K562 (cell line): ENCODE data around the gene CDCP1. TPM values are rescaled to one million over a fixed set of nuclear protein-coding genes. Genes with fewer than 3 reads are reported as not detected.

Source experiments
- CBFA2T3 ChIP-seq: fragments of 450-650 bp; IDR thresholded peaks from 2 replicates; pipeline ENCODE4 v1.6.1; 2017
- ELF2 ChIP-seq: fragments of 250-450 bp; sonication (Bioruptor Pico); IDR thresholded peaks from 2 replicates; pipeline ENCODE4 v1.5.0; 2021; ENCODE audit warnings: mild to moderate bottlenecking
- ETS2 ChIP-seq: IDR thresholded peaks from 2 replicates; pipeline ENCODE4 v1.6.1; 2016; ENCODE audit warnings: borderline replicate concordance, missing genetic modification characterization, mild to moderate bottlenecking, moderate library complexity, missing compliant biosample characterization; ENCODE audit not compliant: poor library complexity, severe bottlenecking
- ETV1 ChIP-seq: fragments of 450-650 bp; conservative IDR thresholded peaks from 2 replicates; pipeline ENCODE4 v1.6.1; 2016; ENCODE audit warnings: missing genetic modification characterization, control low read depth, low read depth, missing compliant biosample characterization
- HDAC1 ChIP-seq, 2 experiments: fragments of 450-650 bp; IDR thresholded peaks; 2 replicates each; pipeline ENCODE4 v1.6.1; 2016 to 2017; ENCODE audit warnings: inconsistent platforms in 1 of 2, mild to moderate bottlenecking in 1 of 2, moderate library complexity in 1 of 2
- HMG20B ChIP-seq: fragments of 250-450 bp; sonication (Bioruptor Pico); IDR thresholded peaks from 2 replicates; pipeline ENCODE4 v1.5.0; 2021; ENCODE audit warnings: mild to moderate bottlenecking
- HMGN3 ChIP-seq: IDR thresholded peaks from 2 replicates; pipeline ENCODE4 v1.6.1; 2011; ENCODE audit warnings: borderline replicate concordance, low read depth, mild to moderate bottlenecking, mixed read lengths, low read length; ENCODE audit not compliant: insufficient read length; ENCODE audit errors: extremely low read depth
- KDM1A ChIP-seq, 2 experiments: fragments of 450-650 bp; IDR thresholded peaks; 2 replicates each; pipeline ENCODE4 v1.6.1; 2016; ENCODE audit warnings: mild to moderate bottlenecking in 2 of 2
- MAFF ChIP-seq: IDR thresholded peaks from 2 replicates; pipeline ENCODE4 v1.6.1; 2012; ENCODE audit warnings: low read length, improper control_type of control experiment
- PCBP1 ChIP-seq: fragments of 200-400 bp; formaldehyde crosslinking; IDR thresholded peaks from 2 replicates; pipeline ENCODE4 v1.6.1; 2018; ENCODE audit warnings: mild to moderate bottlenecking, low read depth, low read length; ENCODE audit not compliant: poor library complexity, severe bottlenecking
- PTTG1 ChIP-seq: fragments of 450-650 bp; IDR thresholded peaks from 2 replicates; pipeline ENCODE4 v1.6.1; 2016; ENCODE audit warnings: low read depth, mild to moderate bottlenecking, missing genetic modification characterization, missing compliant biosample characterization
- RB1 ChIP-seq: fragments of 450-650 bp; IDR thresholded peaks from 2 replicates; pipeline ENCODE4 v1.6.1; 2017; ENCODE audit warnings: low read depth, mild to moderate bottlenecking
- SMAD2 ChIP-seq: fragments of 150-350 bp; IDR thresholded peaks from 2 replicates; pipeline ENCODE4 v1.6.1; 2014; ENCODE audit warnings: low read depth, mild to moderate bottlenecking, low read length
- SRSF1 ChIP-seq: fragments of 200-400 bp; formaldehyde crosslinking; IDR thresholded peaks from 2 replicates; pipeline ENCODE4 v1.6.1; 2017; ENCODE audit warnings: mild to moderate bottlenecking, low read depth, low read length, moderate library complexity
- TAF1 ChIP-seq: IDR thresholded peaks from 2 replicates; pipeline ENCODE4 v1.6.1; 2011; ENCODE audit warnings: mild to moderate bottlenecking, low read length, moderate library complexity; ENCODE audit not compliant: insufficient read depth, control insufficient read depth, severe bottlenecking; ENCODE audit errors: extremely low read depth
- ZFP1 ChIP-seq: fragments of 450-650 bp; formaldehyde crosslinking; IDR thresholded peaks from 2 replicates; pipeline ENCODE4 v1.4.0; 2020; ENCODE audit warnings: mild to moderate bottlenecking, mixed read lengths
- ZFP30 ChIP-seq: fragments of 250-450 bp; sonication (Bioruptor Pico); IDR thresholded peaks from 2 replicates; pipeline ENCODE4 v1.8.0; 2022; ENCODE audit warnings: moderate library complexity, mild to moderate bottlenecking, inconsistent platforms, borderline replicate concordance
- ZNF274 ChIP-seq: IDR thresholded peaks from 2 replicates; pipeline ENCODE4 v1.6.1; 2011; ENCODE audit warnings: low read depth, mild to moderate bottlenecking, low read length, moderate library complexity, borderline replicate concordance
- polyA plus RNA-seq, 8 experiments: library from polyadenylated mRNA; depleted of rRNA in 4 of 8; stranded (reverse) in 5 of 8; unstranded in 3 of 8; fragments of >200 nt; fragmentation: Nextera tagmentation in 2 of 8; fragmentation: Illumina TruSeq in 1 of 8; extraction: Ambion mirVana in 2 of 8; extraction: Trizol in 1 of 8; gene quantifications; 2 replicates each; pipeline versions ENCODE4 v1.2.1 to v1.2.3, GENCODE V29; 2011 to 2014; ENCODE audit warnings: inconsistent platforms in 1 of 8, missing spikeins in 1 of 8
- total RNA-seq, 7 experiments: library from RNA; depleted of rRNA in 6 of 7; stranded (reverse); fragments of >200 nt in 6 of 7; fragmentation: Illumina TruSeq in 2 of 7; extraction: Trizol in 2 of 7; gene quantifications; 2 replicates each; pipeline versions ENCODE4 v1.2.1 to v1.2.3, GENCODE V29; 2011 to 2021; ENCODE audit warnings: low replicate concordance in 1 of 7
- TF ChIP-seq, protein P1 (sequence below), 2 experiments: fragments of 450-650 bp; IDR thresholded peaks; 2 replicates each; pipeline ENCODE4 v1.6.1; 2016; ENCODE audit warnings: mild to moderate bottlenecking in 2 of 2, borderline replicate concordance in 1 of 2, low read depth in 1 of 2, moderate library complexity in 1 of 2
- TF ChIP-seq, protein P2 (sequence below): sonication (generic); formaldehyde crosslinking; IDR thresholded peaks from 2 replicates; pipeline ENCODE4 v1.9.0; 2022; ENCODE audit warnings: mild to moderate bottlenecking, missing genetic modification reagents

Gene CDCP1
- total and polyA plus RNA-seq, 9 of the 15 experiments (the other 6 are each of a cell fraction or from before 2014, with no cell fraction given) = 3.9 to 16.4 (median 5.2) TPM

DNA sequence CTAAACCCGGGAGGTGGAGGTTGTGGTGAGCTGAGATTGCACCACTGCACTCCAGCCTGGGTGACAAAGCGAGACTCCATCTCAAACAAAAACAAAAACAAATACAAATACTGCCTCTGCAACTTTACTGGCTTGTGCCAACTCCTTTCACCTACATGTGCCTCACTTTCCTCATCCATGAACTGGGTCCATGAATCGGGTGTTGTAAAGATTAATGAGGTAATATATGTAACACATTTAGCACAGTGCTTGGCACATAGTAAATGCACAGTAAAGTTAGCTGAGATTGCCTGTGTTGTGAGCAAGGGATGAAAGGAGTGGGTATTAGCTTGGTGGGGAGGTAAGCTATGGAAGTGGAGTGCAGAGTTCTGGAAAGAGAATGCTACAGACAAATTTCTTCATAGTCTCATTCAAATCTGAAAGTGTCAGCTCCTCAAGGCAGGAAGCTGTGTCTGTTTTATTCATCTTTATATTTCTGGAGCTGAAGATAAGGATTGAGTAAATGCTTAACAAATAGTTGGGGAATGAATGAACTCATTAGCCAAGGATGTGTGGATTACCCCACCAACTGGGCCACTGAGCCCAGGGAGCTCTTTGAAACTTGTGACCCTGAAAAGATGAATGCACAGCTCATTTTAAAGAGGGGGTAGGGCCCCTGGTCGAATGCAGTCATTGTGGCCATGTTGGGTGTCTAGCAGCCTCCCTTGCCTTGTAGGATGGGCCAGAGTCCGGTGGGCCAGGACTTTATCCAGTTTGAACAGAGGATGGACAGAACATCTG lies 7.7 kb upstream of the CDCP1 start (continued):
- TF ChIP-seq ZFP30 (CRISPR knock-in tag) (no peak), RB1 (no peak), ELF2 (CRISPR knock-in tag) (no peak), PCBP1 (no peak), HDAC1 (IDR thresholded peaks at IDR 0.05) (no peak), PTTG1 (tag) (no peak), ETV1 (tag) (0 out of 2 replicates have a peak, but pooled peaks have one; percentile 12), MAFF (no peak), ZFP1 (CRISPR knock-in tag) (no peak), KDM1A (IDR thresholded peaks at IDR 0.05) (peak; percentile 55 to 69; a peak in 3 of 4 replicates), ETS2 (tag) (no peak), TAF1 (no peak), SRSF1 (no peak), SMAD2 (no peak), ZNF274 (no peak), HMG20B (CRISPR knock-in tag) (no peak), HMGN3 (no peak), CBFA2T3 (peak; percentile 60; the same call in 1 of the 2 replicates)
- TF ChIP-seq, protein P1, sequence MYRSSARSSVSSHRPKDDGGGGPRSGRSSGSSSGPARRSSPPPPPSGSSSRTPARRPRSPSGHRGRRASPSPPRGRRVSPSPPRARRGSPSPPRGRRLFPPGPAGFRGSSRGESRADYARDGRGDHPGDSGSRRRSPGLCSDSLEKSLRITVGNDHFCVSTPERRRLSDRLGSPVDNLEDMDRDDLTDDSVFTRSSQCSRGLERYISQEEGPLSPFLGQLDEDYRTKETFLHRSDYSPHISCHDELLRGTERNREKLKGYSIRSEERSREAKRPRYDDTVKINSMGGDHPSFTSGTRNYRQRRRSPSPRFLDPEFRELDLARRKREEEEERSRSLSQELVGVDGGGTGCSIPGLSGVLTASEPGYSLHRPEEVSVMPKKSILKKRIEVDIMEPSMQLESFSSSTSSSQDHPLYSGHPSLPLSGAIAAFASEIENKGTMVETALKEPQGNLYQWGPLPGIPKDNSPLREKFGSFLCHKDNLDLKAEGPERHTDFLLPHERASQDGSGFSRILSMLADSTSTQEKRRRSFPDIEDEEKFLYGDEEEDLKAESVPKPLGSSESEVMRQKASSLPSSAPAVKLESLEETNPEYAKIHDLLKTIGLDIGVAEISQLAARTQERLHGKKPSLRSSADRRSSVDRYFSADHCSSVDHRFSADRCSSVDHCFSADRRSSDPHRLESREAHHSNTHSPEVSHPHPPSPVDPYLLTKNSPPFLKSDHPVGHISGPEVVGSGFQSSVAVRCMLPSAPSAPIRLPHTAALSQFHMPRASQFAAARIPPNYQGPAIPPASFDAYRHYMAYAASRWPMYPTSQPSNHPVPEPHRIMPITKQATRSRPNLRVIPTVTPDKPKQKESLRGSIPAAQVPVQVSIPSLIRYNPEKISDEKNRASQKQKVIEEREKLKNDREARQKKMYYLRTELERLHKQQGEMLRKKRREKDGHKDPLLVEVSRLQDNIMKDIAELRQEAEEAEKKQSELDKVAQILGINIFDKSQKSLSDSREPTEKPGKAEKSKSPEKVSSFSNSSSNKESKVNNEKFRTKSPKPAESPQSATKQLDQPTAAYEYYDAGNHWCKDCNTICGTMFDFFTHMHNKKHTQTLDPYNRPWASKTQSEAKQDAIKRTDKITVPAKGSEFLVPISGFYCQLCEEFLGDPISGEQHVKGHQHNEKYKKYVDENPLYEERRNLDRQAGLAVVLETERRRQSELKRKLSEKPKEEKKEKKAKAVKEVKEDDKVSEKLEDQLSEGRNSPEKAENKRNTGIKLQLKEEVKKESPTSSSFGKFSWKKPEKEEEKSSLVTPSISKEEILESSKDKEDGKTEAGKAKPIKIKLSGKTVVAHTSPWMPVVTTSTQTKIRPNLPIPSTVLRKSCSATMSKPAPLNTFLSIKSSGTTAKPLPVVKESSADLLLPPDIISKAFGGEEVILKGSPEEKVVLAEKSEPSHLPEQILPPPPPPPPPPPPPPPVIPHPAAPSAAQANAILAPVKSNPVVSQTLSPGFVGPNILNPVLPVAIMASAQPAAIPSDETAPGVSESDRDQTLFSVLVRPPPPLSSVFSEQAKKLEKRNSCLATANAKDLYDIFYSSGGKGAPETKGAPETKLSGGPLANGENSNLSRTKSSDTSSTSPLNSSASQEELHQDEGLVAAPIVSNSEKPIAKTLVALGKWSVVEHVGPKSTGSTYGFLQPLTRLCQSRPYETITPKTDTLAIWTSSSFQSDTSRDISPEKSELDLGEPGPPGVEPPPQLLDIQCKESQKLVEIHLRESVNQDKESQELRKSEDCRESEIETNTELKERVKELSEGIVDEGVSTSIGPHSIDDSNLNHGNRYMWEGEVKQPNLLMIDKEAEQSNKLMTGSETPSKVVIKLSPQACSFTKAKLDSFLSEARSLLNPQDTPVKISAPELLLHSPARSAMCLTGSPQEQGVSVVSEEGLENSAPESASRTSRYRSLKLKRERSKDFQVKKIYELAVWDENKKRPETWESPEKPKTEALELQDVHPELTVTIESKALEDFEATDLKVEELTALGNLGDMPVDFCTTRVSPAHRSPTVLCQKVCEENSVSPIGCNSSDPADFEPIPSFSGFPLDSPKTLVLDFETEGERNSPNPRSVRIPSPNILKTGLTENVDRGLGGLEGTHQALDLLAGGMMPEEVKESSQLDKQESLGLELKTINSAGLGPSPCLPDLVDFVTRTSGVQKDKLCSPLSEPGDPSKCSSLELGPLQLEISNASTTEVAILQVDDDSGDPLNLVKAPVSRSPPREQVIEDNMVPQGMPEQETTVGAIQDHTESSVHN (IDR thresholded peaks at IDR 0.05; ENCODE audit: borderline replicate concordance in 1 of 2, low read depth in 1 of 2) = no peak
- TF ChIP-seq, protein P2, sequence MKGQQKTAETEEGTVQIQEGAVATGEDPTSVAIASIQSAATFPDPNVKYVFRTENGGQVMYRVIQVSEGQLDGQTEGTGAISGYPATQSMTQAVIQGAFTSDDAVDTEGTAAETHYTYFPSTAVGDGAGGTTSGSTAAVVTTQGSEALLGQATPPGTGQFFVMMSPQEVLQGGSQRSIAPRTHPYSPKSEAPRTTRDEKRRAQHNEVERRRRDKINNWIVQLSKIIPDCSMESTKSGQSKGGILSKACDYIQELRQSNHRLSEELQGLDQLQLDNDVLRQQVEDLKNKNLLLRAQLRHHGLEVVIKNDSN (CRISPR knock-in tag) = no peak
